Mononuclear cell (primary cell): ENCODE measurements around the gene SH2B3. TPM values are rescaled to one million over a fixed set of nuclear protein-coding genes. Genes with fewer than 3 reads are reported as not detected.
A peak's percentile ranks its signal among the peaks of the same experiment; 100 is the strongest.
"Not testable (repeated sequence)": the region's sequence is repeated elsewhere in the genome, so short reads cannot be mapped to it uniquely, and the experiment has no call there.

Experiments used
- H3K27me3 ChIP-seq: 2 replicates; pipeline ENCODE4 v1.6.0; 2011; ENCODE audit warnings: low read length, control low read depth; ENCODE audit not compliant: insufficient read depth
- H3K4me1 ChIP-seq: 2 replicates; pipeline ENCODE4 v1.5.1; 2011; ENCODE audit warnings: mild to moderate bottlenecking, low read length, control low read depth; ENCODE audit not compliant: insufficient read depth
- H3K4me3 ChIP-seq: 2 replicates; pipeline ENCODE4 v1.5.1; 2011; ENCODE audit warnings: mild to moderate bottlenecking, low read length, moderate library complexity
- H3K9me3 ChIP-seq: 2 replicates; pipeline ENCODE4 v1.5.1; 2011; ENCODE audit warnings: low read depth, mild to moderate bottlenecking, control low read depth, low read length
- total RNA-seq: library from RNA; depleted of rRNA; stranded (reverse); fragments of >200 nt; gene quantifications from one replicate; pipeline ENCODE4 v1.2.3, GENCODE V29; 2012

Gene SH2B3
- total RNA-seq, 1 donor = 137 TPM

- H3K4me1 ChIP-seq = peaks cover 29% of the 10 kb centered on the region
- no peaks in the 10 kb centered on the region for H3K27me3 ChIP-seq
- peak overlapping the region; percentile 59 for H3K4me3 ChIP-seq
- H3K9me3 ChIP-seq = no peaks in the 10 kb centered on the region
Observed at GRCh38 chr12:111369496-111370220, 36.1 kb upstream of the SH2B3 start.

DNA sequence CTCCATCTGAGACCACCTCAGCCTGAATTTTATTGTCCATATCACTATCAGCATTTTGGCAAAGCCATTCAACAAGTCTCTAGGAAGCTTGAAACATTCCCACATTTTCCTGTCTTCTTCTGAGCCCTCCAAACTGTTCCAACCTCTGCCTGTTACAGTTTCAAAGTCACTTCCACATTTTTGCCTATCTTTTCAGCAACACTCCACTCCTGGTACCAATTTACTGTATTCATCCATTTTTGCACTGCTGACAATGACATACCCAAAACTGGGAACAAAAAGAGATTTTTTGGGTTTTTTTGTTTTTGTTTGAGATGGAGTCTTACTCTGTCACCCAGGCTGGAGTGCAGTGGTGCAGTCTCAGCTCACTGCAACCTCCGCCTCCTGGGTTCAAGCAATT is 32.5 kb upstream of the SH2B3 start:
- peaks cover 17% of the 10 kb centered on the region for H3K4me1 ChIP-seq
- not testable (repeated sequence) for H3K27me3 ChIP-seq, H3K4me3 ChIP-seq

DNA sequence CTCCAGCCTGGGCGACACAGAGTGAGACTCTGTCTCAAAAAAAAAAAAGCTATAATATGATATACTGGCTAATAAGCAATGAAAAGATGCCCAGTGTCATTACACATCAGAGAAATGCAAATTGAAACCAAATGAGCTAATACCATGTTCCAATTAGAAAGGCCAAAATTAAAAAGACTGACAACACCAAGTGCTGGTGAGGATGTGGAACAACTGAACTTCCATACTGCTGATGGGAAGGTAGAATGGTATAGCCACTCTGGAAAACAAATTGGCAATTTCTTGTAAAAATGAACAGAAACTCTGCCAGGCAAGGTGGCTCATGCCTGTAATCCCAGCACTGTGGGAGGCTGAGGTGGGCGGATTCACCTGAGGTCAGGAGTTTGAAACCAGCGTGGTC is 28.3 kb upstream of the SH2B3 start:
- H3K4me3 ChIP-seq = no peak overlapping the region
- no peaks in the 10 kb centered on the region for H3K27me3 ChIP-seq
- H3K4me1 ChIP-seq = no peaks in the 10 kb centered on the region
- no peaks in the 10 kb centered on the region for H3K9me3 ChIP-seq

More for the DNA sequence above, 32.5 kb upstream of the SH2B3 start:
- H3K9me3 ChIP-seq = not testable (repeated sequence)

- H3K27me3 ChIP-seq = no peaks in the 10 kb centered on the region
- no peak overlapping the region for H3K4me3 ChIP-seq
- no peaks in the 10 kb centered on the region for H3K4me1 ChIP-seq
- H3K9me3 ChIP-seq = no peaks in the 10 kb centered on the region
Observed at GRCh38 chr12:111379942-111380554, 25.7 kb upstream of the SH2B3 start.

GRCh38 chr12:111384596-111384995 is 21.1 kb upstream of the SH2B3 start:
- Histone ChIP-seq H3K9me3 (no peaks in the 10 kb centered on the region), H3K27me3 (no peaks in the 10 kb centered on the region), H3K4me1 (peaks cover 15% of the 10 kb centered on the region), H3K4me3 (no peak overlapping the region)

- peaks cover 34% of the 10 kb centered on the region for H3K4me1 ChIP-seq
- H3K4me3 ChIP-seq = no peak overlapping the region
- H3K27me3 ChIP-seq = no peaks in the 10 kb centered on the region
- H3K9me3 ChIP-seq = no peaks in the 10 kb centered on the region
Observed at GRCh38 chr12:111386885-111387284, 18.8 kb upstream of the SH2B3 start.

DNA sequence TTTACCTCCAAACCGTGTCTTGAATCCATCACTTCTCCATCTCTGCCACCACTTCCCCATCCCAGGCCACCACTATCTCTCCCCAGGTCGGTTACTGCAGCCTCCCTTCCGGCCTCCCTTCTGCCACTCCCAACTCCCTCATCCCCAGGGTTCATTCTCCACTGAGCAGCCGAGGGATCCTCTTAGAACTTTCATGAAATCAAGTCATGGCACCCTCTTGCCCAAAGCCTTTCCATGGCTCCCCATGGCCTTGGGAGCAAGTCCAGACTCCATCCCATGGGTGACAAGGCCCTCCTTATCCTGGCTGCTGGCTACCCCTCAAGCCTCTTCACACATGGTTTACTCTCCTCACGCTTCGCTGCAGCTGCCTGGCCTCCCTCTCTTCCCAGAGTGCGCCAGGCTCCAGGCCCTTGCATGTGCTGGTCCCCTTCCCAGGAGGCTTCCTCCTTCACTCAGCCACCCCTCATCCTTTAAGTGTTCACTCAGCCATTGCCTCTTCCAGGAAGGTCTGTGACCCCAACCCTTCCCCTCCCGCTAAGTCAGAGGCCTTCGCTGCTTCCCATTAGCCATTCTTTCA is 17.9 kb upstream of the SH2B3 start:
- Histone ChIP-seq H3K9me3 (no peaks in the 10 kb centered on the region), H3K27me3 (no peaks in the 10 kb centered on the region), H3K4me3 (no peak overlapping the region), H3K4me1 (peaks cover 39% of the 10 kb centered on the region)

DNA sequence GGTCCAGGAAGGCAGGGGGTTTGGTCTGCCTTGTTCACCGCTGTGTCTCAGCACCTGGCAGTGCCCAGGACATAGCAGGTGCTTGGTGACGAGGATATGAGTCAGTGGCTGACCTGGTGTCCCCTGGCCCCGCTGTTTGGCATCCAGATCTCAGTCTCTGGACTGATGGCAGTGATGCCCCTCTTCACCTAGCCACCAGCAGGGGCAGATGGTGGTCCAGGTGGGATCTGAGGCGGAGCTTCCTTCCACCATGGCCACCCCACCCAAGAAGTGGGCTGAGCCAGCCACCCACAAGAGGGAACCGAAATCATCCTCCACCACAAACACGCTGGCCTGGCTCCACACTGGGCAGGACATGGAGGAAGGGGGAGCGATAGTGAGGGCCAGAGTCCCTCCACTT is 16.1 kb upstream of the SH2B3 start:
- H3K27me3 ChIP-seq = no peaks in the 10 kb centered on the region
- no peaks in the 10 kb centered on the region for H3K9me3 ChIP-seq
- H3K4me1 ChIP-seq = peaks cover 56% of the 10 kb centered on the region
- no peak overlapping the region for H3K4me3 ChIP-seq

DNA sequence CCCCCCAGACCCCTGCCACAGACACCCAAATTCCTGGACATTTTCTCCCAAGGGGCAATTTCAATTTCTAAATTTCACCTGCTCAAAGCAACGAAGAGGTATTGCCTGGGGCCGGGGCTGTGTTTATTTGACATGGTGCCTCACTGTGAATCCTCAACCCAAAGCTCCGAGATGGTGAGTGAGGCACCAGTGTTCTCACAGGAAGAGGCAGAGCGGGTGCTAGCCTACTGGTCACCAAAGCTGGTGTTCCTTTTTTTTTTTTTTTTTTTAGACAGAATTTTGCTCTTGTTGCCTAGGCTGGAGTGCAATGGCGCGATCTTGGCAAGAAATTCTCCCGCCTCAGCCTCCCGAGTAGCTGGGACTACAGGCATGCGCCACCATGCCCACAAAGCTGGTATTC is 14.8 kb upstream of the SH2B3 start:
- Histone ChIP-seq H3K4me3 (no peak overlapping the region), H3K9me3 (no peaks in the 10 kb centered on the region), H3K27me3 (no peaks in the 10 kb centered on the region), H3K4me1 (peaks cover 64% of the 10 kb centered on the region)

GRCh38 chr12:111393700-111394300 is 11.9 kb upstream of the SH2B3 start:
- Histone ChIP-seq H3K9me3 (no peaks in the 10 kb centered on the region), H3K4me3 (no peak overlapping the region), H3K27me3 (no peaks in the 10 kb centered on the region), H3K4me1 (peaks cover 77% of the 10 kb centered on the region)

DNA sequence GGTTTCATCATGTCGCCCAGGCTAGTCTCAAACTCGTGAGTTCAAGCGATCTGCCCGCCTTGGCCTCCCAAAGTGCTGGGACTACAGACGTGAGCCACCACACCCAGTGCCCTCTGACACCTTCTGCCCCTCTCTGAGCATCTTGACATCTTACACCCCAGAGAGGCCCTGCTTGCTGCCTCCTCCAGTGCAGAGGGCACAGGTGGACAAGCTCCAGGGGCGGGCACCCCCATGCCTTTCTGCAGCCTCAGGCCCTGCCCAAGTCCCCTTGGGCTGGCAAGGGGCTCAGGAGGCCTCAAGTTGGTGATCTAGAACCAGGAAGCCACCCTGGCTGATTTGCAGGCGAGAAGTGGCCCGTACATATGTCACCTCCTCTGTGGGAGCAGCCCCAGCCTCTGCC is 11.2 kb upstream of the SH2B3 start:
- Histone ChIP-seq H3K4me1 (peaks cover 79% of the 10 kb centered on the region), H3K9me3 (no peaks in the 10 kb centered on the region), H3K27me3 (no peaks in the 10 kb centered on the region), H3K4me3 (no peak overlapping the region)

- no peak overlapping the region for H3K4me3 ChIP-seq
- peaks cover 78% of the 10 kb centered on the region for H3K4me1 ChIP-seq
- no peaks in the 10 kb centered on the region for H3K27me3 ChIP-seq
- no peaks in the 10 kb centered on the region for H3K9me3 ChIP-seq
Observed at GRCh38 chr12:111395336-111396187, 10.2 kb upstream of the SH2B3 start.

DNA sequence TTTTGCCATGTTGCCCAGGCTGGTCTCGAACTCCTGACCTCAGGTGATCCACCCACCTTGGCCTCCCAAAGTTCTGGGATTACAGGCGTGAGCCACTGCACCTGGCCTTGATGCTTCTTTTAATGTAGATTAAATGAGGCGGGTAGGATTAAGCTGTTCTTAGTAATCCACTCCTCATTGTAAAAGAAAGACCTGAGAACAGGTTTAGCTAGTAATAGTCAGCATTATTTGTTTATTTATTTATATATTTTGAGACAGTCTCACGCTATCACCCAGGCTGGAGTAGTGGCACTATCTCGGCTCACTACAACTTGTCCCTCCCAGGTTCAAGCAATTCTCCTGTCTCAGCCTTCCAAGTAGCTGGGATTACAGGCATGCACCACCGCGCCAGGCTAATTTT is 9.5 kb upstream of the SH2B3 start:
- not testable (repeated sequence) for H3K27me3 ChIP-seq, H3K4me3 ChIP-seq, H3K9me3 ChIP-seq
- H3K4me1 ChIP-seq = peaks cover 71% of the 10 kb centered on the region

DNA sequence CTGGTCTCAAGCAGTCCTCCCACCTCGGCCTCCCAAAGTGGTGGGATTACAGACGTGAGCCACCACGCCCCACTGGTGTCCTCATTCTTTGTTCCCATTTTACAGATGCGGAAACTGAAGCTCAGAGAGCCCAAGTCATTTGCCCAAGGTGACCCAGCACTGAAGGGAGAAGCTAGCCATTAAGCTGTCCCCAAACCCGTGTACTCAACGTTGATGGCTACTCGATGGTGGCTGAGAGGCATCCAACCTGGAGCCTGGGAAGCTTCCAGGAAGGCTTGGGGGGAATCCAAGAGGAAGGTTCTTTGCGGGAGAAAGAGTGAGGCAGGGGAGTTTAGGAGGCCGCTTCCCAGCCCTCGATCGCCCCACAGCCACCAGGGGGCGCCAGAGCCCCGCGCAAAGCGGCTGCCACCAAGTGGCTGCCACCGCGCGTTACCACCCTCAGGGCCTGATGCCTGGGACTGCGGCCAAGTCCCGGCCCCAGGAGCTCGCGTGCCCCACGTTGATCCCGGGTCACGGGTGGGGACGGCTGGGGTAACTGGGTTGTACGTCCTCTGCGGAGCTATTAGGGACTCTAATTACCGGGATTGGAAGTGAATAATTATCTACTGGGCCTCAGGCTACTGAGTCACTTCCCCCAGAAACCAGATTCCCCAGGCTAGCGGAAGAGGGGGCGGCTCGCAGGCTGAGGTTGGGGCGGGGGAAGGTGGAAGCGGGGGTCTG is 8.8 kb upstream of the SH2B3 start:
- Histone ChIP-seq H3K9me3 (no peaks in the 10 kb centered on the region), H3K27me3 (no peaks in the 10 kb centered on the region), H3K4me1 (peaks cover 69% of the 10 kb centered on the region), H3K4me3 (no peak overlapping the region)
